HepG2 (cell line): ENCODE measurements around the gene PARVA. TPM values are rescaled to one million over a fixed set of nuclear protein-coding genes. Genes with fewer than 3 reads are reported as not detected.

Experiments
- ATAC-seq: fragments of 200-7000 bp; cut with Tn5 transposase; 3 replicates; pipeline ENCODE4 v1.9.1; 2020; ENCODE audit warnings: mild to moderate bottlenecking, moderate library complexity
- BruUV-seq: library from RNA; stranded (reverse); fragments of 400-500 nt; replicated peaks from 2 replicates; lab custom pipeline; 2021; lab: Mats Ljungman, UMichigan
- CTCF ChIA-PET: fragments of 300-600 bp; formaldehyde crosslinking; extraction: SDS; loops from one replicate; lab custom pipeline; 2021; ENCODE audit warnings: low total read pairs, inconsistent platforms, low intra/inter-chr PET ratio; lab: Yijun Ruan, JAX
- POLR2A ChIA-PET: fragments of 350-600 bp; sonication (Branson Sonifier 250); formaldehyde crosslinking; loops from one replicate; lab custom pipeline; 2020; ENCODE audit warnings: antibody characterized with exemption, inconsistent platforms; lab: Yijun Ruan, JAX
- DNase-seq: peaks from one replicate; pipeline ENCODE4 v3.0.0-alpha.2; 2015; ENCODE audit warnings: low spot score
- FAIRE-seq: peaks from 3 replicates; lab custom pipeline; 2011; peaks lifted over from hg19 to GRCh38; lab: Jason Lieb, UNC
- H2AFZ ChIP-seq: one replicate; pipeline ENCODE4 v1.6.1; 2011; ENCODE audit warnings: low read length, inconsistent platforms
- H3K27ac ChIP-seq: fragments of 300-600 bp; 3 replicates; pipeline ENCODE4 v1.8.0; 2011; ENCODE audit warnings: mixed run types, mild to moderate bottlenecking, mixed read lengths, low read length, inconsistent platforms; ENCODE audit not compliant: insufficient read depth; ENCODE audit errors: extremely low read length
- H3K27me3 ChIP-seq, 2 experiments: fragments of 200-600 bp in 1 of 2; 2 replicates in 1 of 2; 3 replicates in 1 of 2; pipeline versions ENCODE4 v1.6.0 to v1.8.0; 2011; ENCODE audit warnings: low read length in 2 of 2, mild to moderate bottlenecking in 2 of 2, moderate library complexity in 2 of 2, inconsistent platforms in 1 of 2; ENCODE audit not compliant: insufficient read depth in 2 of 2, control insufficient read depth in 1 of 2
- H3K36me3 ChIP-seq, 2 experiments: fragments of 200-600 bp in 1 of 2; replicated peaks in 1 of 2; 2 replicates in 1 of 2; 3 replicates in 1 of 2; pipeline versions ENCODE4 v1.5.1 to v1.8.0; 2011; ENCODE audit warnings: low read length in 2 of 2, inconsistent platforms in 1 of 2; ENCODE audit not compliant: insufficient read depth in 2 of 2, control insufficient read depth in 1 of 2
- H3K4me1 ChIP-seq: 2 replicates; pipeline ENCODE4 v1.5.1; 2012; ENCODE audit warnings: low read length, inconsistent platforms; ENCODE audit not compliant: insufficient read depth
- H3K4me2 ChIP-seq: 2 replicates; pipeline ENCODE4 v1.6.0; 2011; ENCODE audit warnings: low read depth, low read length, inconsistent platforms
- H3K4me3 ChIP-seq, 3 experiments: fragments of 200-600 bp in 1 of 3; sonication (generic), shearing (Covaris generic) in 1 of 3; replicated peaks in 1 of 3; 2 replicates each; pipeline ENCODE4 v1.5.1; 2011 to 2016; ENCODE audit warnings: low read length in 3 of 3, inconsistent platforms in 2 of 3, low read depth in 2 of 3, mild to moderate bottlenecking in 2 of 3, control low read depth in 1 of 3, mixed read lengths in 1 of 3; ENCODE audit not compliant: insufficient read depth in 1 of 3
- H3K79me2 ChIP-seq: one replicate; pipeline ENCODE4 v1.6.1; 2011; ENCODE audit warnings: low read length, inconsistent platforms; ENCODE audit not compliant: insufficient read depth
- H3K9ac ChIP-seq: 2 replicates; pipeline ENCODE4 v1.6.0; 2011; ENCODE audit warnings: mild to moderate bottlenecking, low read depth, low read length, inconsistent platforms; ENCODE audit not compliant: insufficient read depth
- H3K9me3 ChIP-seq: 2 replicates; pipeline ENCODE4 v1.5.1; 2012; ENCODE audit warnings: mild to moderate bottlenecking, low read length
- H4K20me1 ChIP-seq: 2 replicates; pipeline ENCODE4 v1.6.0; 2011; ENCODE audit warnings: inconsistent platforms, mild to moderate bottlenecking, low read length, moderate library complexity; ENCODE audit not compliant: insufficient read depth
- AGO1 ChIP-seq: fragments of 200-400 bp; formaldehyde crosslinking; IDR thresholded peaks from 2 replicates; pipeline ENCODE4 v1.6.1; 2017; ENCODE audit warnings: mild to moderate bottlenecking, low read depth, low read length, moderate library complexity; ENCODE audit not compliant: poor library complexity, severe bottlenecking
- EED ChIP-seq: sonication (generic); formaldehyde crosslinking; IDR thresholded peaks from 2 replicates; pipeline ENCODE4 v1.5.0; 2020; ENCODE audit warnings: mild to moderate bottlenecking, missing genetic modification reagents
- GFI1 ChIP-seq: sonication (generic); formaldehyde crosslinking; IDR thresholded peaks from 2 replicates; pipeline ENCODE4 v1.5.0; 2020; ENCODE audit warnings: missing genetic modification reagents, mild to moderate bottlenecking, borderline replicate concordance
- GPN1 ChIP-seq: sonication (generic); formaldehyde crosslinking; IDR thresholded peaks from 2 replicates; pipeline ENCODE4 v1.5.1; 2020; ENCODE audit warnings: missing genetic modification reagents, borderline replicate concordance
- HNF4A ChIP-seq: sonication (generic); formaldehyde crosslinking; IDR thresholded peaks from 2 replicates; pipeline ENCODE4 v1.4.0; 2020; ENCODE audit warnings: missing genetic modification reagents
- KDM5A ChIP-seq: fragments of 200-600 bp; sonication (generic); IDR thresholded peaks from 2 replicates; pipeline ENCODE4 v1.7.0; 2018; ENCODE audit warnings: antibody characterized with exemption, mild to moderate bottlenecking, low read length, borderline replicate concordance
- PHB2 ChIP-seq: fragments of 450-650 bp; IDR thresholded peaks from 2 replicates; pipeline ENCODE4 v1.6.1; 2018; ENCODE audit not compliant: partially characterized antibody
- ZNF12 ChIP-seq: sonication (generic); formaldehyde crosslinking; IDR thresholded peaks from 2 replicates; pipeline ENCODE4 v1.5.0; 2020; ENCODE audit warnings: missing genetic modification reagents
- ZNF709 ChIP-seq: sonication (generic); formaldehyde crosslinking; IDR thresholded peaks from 2 replicates; pipeline ENCODE4 v1.5.0; 2020; ENCODE audit warnings: mild to moderate bottlenecking, missing genetic modification reagents
- ZNF772 ChIP-seq: sonication (generic); formaldehyde crosslinking; IDR thresholded peaks from 2 replicates; pipeline ENCODE4 v1.5.0; 2020; ENCODE audit warnings: mild to moderate bottlenecking, missing genetic modification reagents
- ZSCAN20 ChIP-seq: sonication (generic); formaldehyde crosslinking; IDR thresholded peaks from 2 replicates; pipeline ENCODE4 v1.4.0; 2020; ENCODE audit warnings: missing genetic modification reagents, mild to moderate bottlenecking, borderline replicate concordance
- WGBS: methylation state at CpG from one replicate; pipeline ENCODE4 v1.1.6; 2017; ENCODE audit warnings: low lambda C conversion rate; 5-methylcytosine and 5-hydroxymethylcytosine counted together
- in situ Hi-C: cut with HindIII; loops from 2 replicates; pipeline ENCODE4 v1.10.0; 2017; ENCODE audit warnings: low pct_unique_long_range_greater_than_20kb; ENCODE audit not compliant: extremely low pct_ligation_motif_present
- intact Hi-C: fragments of 100-400 bp; cut with micrococcal nuclease; formaldehyde crosslinking; loops from one replicate; pipeline ENCODE4 v1.10.0; 2022; ENCODE audit not compliant: unreplicated experiment
- polyA plus RNA-seq, 8 experiments: library from polyadenylated mRNA; depleted of rRNA in 3 of 8; stranded (reverse) in 7 of 8; unstranded in 1 of 8; fragments of >200 nt; fragmentation: Illumina TruSeq in 4 of 8; extraction: Trizol in 4 of 8; gene quantifications; 2 replicates each; pipeline versions ENCODE4 v1.2.1 to v1.2.3, GENCODE V29; 2011 to 2016; ENCODE audit warnings: low read depth in 4 of 8, missing spikeins in 1 of 8, mixed read lengths in 1 of 8; ENCODE audit not compliant: insufficient read depth in 1 of 8
- total RNA-seq, 5 experiments: library from RNA; depleted of rRNA; stranded (reverse); fragments of >200 nt; fragmentation: Illumina TruSeq; extraction: Trizol; gene quantifications; 2 replicates each; pipeline ENCODE4 v1.2.3, GENCODE V29; 2016; ENCODE audit warnings: low read depth in 1 of 5
- TF ChIP-seq, protein P1 (sequence below): fragments of 450-650 bp; IDR thresholded peaks from 2 replicates; pipeline ENCODE4 v1.6.1; 2016
- TF ChIP-seq, protein P2 (sequence below): IDR thresholded peaks from 2 replicates; pipeline ENCODE4 v1.6.1; 2016; ENCODE audit warnings: mild to moderate bottlenecking
- TF ChIP-seq, protein P3 (sequence below): sonication (generic); formaldehyde crosslinking; IDR thresholded peaks from 2 replicates; pipeline ENCODE4 v1.4.0; 2020; ENCODE audit warnings: missing genetic modification reagents, mild to moderate bottlenecking, borderline replicate concordance
- TF ChIP-seq, protein P4 (sequence below): sonication (generic); formaldehyde crosslinking; IDR thresholded peaks from 2 replicates; pipeline ENCODE4 v1.5.0; 2020; ENCODE audit warnings: missing genetic modification reagents
- TF ChIP-seq, protein P5 (sequence below): sonication (generic); formaldehyde crosslinking; IDR thresholded peaks from 2 replicates; pipeline ENCODE4 v1.4.0; 2020; ENCODE audit warnings: missing genetic modification reagents

The PARVA gene
- total and polyA plus RNA-seq, 2 of the 13 experiments (the other 11 are each of a cell fraction or from before 2014, with no cell fraction given): 5.9 to 9.1 TPM

DNA sequence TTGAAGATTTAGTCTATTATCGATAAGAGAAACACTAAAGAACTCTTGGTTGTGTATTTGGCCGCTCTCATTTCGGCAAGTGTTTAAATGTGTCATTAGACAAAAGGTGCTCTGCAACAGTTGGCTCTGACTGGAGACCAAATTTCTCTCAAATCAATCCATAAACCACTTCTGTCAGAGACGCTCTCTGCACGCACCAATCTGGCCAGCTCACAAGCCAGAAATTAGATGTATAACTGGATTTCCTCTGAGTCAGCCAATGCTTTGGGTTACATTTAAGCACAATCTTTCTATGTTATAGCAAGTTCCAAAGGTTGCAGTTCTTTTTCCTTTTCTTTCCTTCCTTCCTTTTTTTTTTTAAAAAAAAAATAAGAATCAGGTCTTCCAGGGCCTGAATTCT lies 17.6 kb upstream of the PARVA start:
- Histone ChIP-seq H3K4me2 (no peak overlapping the region), H3K4me1 (peaks cover 13% of the 10 kb centered on the region), H3K27ac (no peak overlapping the region), H3K4me3 (no peak overlapping the region), H3K9me3 (no peaks in the 10 kb centered on the region), H3K9ac (no peak overlapping the region), H2AFZ (no peak overlapping the region), H4K20me1 (no peaks in the 10 kb centered on the region), H3K79me2 (no peaks in the 10 kb centered on the region), H3K36me3 (no peaks in the 10 kb centered on the region), H3K27me3 (no peaks in the 10 kb centered on the region; a peak in 1 of 5 replicates)
- DNase-seq: no peak
- no peak for FAIRE-seq
- TF ChIP-seq, protein P1, sequence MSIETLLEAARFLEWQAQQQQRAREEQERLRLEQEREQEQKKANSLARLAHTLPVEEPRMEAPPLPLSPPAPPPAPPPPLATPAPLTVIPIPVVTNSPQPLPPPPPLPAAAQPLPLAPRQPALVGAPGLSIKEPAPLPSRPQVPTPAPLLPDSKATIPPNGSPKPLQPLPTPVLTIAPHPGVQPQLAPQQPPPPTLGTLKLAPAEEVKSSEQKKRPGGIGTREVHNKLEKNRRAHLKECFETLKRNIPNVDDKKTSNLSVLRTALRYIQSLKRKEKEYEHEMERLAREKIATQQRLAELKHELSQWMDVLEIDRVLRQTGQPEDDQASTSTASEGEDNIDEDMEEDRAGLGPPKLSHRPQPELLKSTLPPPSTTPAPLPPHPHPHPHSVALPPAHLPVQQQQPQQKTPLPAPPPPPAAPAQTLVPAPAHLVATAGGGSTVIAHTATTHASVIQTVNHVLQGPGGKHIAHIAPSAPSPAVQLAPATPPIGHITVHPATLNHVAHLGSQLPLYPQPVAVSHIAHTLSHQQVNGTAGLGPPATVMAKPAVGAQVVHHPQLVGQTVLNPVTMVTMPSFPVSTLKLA: no peak
- no peak for TF ChIP-seq ZNF709 (CRISPR knock-in tag)
- TF ChIP-seq HNF4A (CRISPR knock-in tag): no peak
- TF ChIP-seq, protein P2, sequence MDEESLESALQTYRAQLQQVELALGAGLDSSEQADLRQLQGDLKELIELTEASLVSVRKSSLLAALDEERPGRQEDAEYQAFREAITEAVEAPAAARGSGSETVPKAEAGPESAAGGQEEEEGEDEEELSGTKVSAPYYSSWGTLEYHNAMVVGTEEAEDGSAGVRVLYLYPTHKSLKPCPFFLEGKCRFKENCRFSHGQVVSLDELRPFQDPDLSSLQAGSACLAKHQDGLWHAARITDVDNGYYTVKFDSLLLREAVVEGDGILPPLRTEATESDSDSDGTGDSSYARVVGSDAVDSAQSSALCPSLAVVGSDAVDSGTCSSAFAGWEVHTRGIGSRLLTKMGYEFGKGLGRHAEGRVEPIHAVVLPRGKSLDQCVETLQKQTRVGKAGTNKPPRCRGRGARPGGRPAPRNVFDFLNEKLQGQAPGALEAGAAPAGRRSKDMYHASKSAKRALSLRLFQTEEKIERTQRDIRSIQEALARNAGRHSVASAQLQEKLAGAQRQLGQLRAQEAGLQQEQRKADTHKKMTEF (CRISPR knock-in tag): no peak
- TF ChIP-seq, protein P3, sequence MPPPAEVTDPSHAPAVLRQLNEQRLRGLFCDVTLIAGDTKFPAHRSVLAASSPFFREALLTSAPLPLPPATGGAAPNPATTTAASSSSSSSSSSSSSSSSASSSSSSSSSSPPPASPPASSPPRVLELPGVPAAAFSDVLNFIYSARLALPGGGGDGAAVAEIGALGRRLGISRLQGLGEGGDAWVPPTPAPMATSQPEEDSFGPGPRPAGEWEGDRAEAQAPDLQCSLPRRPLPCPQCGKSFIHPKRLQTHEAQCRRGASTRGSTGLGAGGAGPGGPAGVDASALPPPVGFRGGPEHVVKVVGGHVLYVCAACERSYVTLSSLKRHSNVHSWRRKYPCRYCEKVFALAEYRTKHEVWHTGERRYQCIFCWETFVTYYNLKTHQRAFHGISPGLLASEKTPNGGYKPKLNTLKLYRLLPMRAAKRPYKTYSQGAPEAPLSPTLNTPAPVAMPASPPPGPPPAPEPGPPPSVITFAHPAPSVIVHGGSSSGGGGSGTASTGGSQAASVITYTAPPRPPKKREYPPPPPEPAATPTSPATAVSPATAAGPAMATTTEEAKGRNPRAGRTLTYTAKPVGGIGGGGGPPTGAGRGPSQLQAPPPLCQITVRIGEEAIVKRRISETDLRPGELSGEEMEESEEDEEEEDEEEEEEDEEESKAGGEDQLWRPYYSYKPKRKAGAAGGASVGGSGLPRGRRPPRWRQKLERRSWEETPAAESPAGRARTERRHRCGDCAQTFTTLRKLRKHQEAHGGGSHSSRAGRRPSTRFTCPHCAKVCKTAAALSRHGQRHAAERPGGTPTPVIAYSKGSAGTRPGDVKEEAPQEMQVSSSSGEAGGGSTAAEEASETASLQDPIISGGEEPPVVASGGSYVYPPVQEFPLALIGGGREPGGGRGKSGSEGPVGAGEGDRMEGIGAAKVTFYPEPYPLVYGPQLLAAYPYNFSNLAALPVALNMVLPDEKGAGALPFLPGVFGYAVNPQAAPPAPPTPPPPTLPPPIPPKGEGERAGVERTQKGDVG (CRISPR knock-in tag): no peak
- no peak for TF ChIP-seq GPN1 (CRISPR knock-in tag)
- TF ChIP-seq ZNF12: no peak
- TF ChIP-seq KDM5A: no peak
- TF ChIP-seq AGO1: no peak
- no peak for TF ChIP-seq ZSCAN20 (CRISPR knock-in tag)
- TF ChIP-seq, protein P4, sequence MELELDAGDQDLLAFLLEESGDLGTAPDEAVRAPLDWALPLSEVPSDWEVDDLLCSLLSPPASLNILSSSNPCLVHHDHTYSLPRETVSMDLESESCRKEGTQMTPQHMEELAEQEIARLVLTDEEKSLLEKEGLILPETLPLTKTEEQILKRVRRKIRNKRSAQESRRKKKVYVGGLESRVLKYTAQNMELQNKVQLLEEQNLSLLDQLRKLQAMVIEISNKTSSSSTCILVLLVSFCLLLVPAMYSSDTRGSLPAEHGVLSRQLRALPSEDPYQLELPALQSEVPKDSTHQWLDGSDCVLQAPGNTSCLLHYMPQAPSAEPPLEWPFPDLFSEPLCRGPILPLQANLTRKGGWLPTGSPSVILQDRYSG: no peak
- TF ChIP-seq PHB2: no peak
- no peak for TF ChIP-seq EED (CRISPR knock-in tag)
- TF ChIP-seq, protein P5, sequence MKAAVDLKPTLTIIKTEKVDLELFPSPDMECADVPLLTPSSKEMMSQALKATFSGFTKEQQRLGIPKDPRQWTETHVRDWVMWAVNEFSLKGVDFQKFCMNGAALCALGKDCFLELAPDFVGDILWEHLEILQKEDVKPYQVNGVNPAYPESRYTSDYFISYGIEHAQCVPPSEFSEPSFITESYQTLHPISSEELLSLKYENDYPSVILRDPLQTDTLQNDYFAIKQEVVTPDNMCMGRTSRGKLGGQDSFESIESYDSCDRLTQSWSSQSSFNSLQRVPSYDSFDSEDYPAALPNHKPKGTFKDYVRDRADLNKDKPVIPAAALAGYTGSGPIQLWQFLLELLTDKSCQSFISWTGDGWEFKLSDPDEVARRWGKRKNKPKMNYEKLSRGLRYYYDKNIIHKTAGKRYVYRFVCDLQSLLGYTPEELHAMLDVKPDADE (CRISPR knock-in tag): no peak
- TF ChIP-seq ZNF772 (CRISPR knock-in tag): no peak
- no peak for TF ChIP-seq GFI1 (CRISPR knock-in tag)
- CTCF ChIA-PET: no interaction called here
- BruUV-seq: no TSS peak
- 78% methylated on average over 5 of the region's 5 CpGs for WGBS
- POLR2A ChIA-PET: no interaction called here
- no peak for ATAC-seq
- in situ Hi-C loops (loop anchor here (10.0 kb wide), 1 partner anchor 55 kb away; no protein-coding TSS in a partner anchor), intact Hi-C loops (no loop called here)
